Posterior cingulate gyrus (tissue), 11 donors: Measurements from ENCODE around the gene NUCKS1.
A peak's percentile ranks its signal among the peaks of the same experiment; 100 is the strongest.
"Not testable (repeated sequence)": the region's sequence is repeated elsewhere in the genome, so short reads cannot be mapped to it uniquely, and the experiment has no call there.

Experiments used
- DNase-seq, 10 donors: peaks; one replicate each; pipeline versions ENCODE4 v3.0.0 to v3.0.0-alpha.2; 2020 to 2021; ENCODE audit warnings: mixed read lengths in 3 of 10
- intact Hi-C: fragments of 100-400 bp; cut with DNase I; formaldehyde crosslinking; loops from one replicate; pipeline ENCODE4 v1.15.1; 2023

NUCKS1 gene

DNA sequence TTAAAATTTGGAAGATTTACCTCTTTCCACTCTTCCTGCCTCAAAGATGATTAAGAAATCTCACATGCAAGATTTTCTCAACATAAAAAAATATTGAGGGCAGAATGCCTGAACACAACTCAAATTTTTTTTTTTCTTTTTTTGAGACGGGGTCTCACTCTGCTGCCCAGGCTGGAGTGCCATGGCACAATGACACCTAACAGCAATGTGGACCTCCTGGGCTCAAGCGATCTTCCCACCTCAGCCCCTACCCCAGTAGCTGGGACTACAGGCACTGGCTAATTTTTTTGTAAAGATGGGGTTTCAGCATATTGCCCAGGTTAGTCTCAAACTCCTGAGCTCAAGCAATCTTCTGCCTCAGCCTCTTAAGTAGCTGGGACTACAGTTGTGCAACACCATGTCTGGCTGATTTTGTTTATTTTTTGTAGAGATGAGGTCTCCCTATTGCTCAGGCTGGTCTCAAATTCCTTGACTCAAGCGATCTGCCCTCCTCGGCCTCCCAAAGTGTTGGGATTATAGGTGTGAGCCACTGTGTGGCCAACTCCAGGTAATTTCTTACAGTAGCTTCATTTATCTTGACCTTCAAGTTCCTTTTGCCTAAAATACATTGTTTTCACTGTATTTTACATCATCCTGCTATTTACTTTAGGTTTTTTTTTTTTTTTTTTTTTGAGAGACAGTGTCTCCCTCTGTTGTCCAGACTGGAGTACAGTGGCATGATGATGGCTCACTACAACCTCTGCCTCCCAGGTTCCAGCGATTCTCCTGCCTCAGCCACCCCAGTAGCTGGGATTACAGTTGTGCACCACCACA, 10.4 kb downstream of the NUCKS1 start:
- no peak for DNase-seq
- intact Hi-C loops = no loop called here

DNA sequence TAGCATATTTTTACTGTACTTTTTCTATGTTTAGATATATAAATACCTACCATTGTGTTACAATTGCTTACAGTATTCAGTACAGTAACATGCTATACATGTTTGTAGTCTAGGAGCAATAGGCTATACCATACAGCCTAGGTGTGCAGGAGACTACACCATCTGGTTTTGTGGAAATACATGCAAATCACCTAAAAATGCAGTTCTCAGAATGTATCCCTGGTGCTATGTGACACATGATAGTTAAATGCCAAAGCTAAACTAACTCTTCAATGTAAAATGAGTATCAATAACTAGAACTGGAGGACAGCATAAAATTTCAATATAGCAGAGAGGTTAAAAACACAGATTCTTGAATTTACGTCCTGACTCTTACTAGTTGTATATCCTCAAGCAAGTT, 14.8 kb downstream of the NUCKS1 start:
- no peak for DNase-seq
- intact Hi-C loops = no loop called here

- DNase-seq = no peak
- intact Hi-C loops = no loop called here
Measured at GRCh38 chr1:205733438-205734175, 16.4 kb downstream of the NUCKS1 start.

- intact Hi-C loops = no loop called here
- no peak for DNase-seq
Measured at GRCh38 chr1:205729945-205730610, 19.9 kb downstream of the NUCKS1 start.

GRCh38 chr1:205726619-205727125, 23.3 kb downstream of the NUCKS1 start:
- DNase-seq = no peak
- intact Hi-C loops = loop anchor here (2.0 kb wide), 1 partner anchor 20 kb away; no protein-coding TSS in a partner anchor

DNA sequence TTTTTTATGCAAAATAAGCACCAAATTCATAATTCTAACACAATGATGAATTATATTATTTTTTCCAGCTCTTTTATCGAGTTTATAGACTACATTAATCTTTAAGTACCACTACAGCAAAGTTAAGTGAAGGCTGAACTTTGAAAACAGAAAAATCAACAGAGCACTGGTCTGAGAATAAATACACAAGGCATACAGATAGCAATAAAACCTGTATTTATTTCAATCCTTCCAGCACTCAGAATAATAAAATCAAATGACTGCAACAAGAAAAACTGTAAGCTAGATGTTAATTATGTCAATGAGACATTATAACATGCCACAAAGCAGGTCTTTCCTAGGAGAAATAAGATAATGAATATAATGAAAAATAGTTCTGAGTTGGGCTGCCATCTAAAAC, 24.5 kb downstream of the NUCKS1 start:
- intact Hi-C loops = no loop called here
- DNase-seq = no peak

DNA sequence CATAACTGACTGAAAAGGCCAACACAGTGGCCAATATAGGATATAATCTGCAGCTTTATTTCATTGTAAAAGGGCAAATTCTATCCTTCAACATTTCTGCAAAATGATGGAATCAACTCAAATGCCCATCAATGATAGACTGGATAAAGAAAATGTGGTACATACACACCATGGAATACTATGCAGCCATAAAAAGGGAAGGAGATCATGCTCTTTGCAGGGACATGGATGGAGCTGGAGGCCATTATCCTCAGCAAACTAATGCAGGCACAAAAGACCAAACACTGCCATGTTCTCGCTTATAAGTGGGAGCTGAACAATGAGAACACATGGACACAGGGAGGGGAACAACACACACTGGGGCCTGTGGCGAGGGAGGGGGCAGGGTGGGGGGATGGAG, 29.2 kb downstream of the NUCKS1 start:
- intact Hi-C loops, DNase-seq: not testable (repeated sequence)

- DNase-seq = no peak
- intact Hi-C loops = no loop called here
Measured at GRCh38 chr1:205719762-205720161, 30.2 kb downstream of the NUCKS1 start.

- no peak for DNase-seq
- intact Hi-C loops = no loop called here
Measured at GRCh38 chr1:205719015-205719414, 31.0 kb downstream of the NUCKS1 start.

DNA sequence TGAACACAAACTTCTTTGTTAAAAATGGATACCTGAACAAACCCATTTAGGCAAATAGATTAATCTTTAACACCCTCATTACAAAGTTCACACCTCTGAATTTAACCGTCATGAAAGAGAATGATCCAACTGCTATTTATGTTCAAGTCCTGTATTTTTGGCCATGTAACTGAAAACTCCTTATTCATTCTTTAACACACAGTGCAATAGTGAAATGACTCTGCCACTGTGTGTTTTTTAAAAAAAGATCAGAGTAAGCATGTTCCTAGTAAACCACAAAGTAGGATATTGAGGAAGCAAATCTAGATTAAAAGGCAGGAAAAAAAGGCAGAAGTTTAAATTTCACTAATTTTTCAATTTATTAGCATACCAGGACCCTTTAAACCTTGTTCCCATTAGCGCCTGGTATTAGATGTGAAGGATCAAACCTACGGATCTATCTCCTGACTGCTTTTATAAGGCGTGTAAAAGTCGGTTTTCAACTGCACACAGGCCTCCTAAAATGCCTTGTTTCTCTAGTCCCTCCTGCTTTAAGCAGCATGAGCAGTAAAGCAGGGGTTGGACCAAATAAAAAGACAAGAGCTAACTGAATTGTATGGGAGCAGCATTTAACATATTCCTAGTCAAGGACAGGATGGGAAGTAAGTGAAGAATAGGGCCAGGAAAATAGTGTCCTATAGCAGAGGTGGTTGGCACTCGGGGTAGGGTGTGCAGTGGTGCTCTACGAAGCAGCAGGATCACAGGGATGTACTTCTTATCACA, 33.4 kb downstream of the NUCKS1 start:
- no peak for DNase-seq
- intact Hi-C loops = no loop called here

DNA sequence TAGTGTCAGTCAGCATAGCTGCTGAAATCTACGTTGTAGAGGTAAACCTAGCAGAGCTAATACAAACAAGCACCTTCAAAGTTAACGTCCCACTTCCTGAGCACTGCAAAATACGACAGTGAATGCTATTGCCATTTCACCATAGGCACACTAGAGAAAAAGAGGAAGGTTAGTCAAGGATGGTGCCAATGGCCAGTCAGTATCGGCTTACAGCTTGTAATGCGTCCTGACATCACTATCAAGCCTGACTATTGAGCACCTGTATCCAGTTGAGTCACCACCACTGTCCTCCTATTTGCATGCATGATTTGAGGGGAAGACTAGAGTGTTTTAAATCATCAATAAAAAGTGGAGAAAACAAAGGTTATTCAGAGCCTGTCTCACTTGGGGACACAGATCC, 34.4 kb downstream of the NUCKS1 start:
- DNase-seq = no peak
- intact Hi-C loops = no loop called here

- intact Hi-C loops = loop anchor here (5.0 kb wide), 1 partner anchor 38 kb away; no protein-coding TSS in a partner anchor
- DNase-seq = no peak
Measured at GRCh38 chr1:205714906-205715246, 35.1 kb downstream of the NUCKS1 start.

DNA sequence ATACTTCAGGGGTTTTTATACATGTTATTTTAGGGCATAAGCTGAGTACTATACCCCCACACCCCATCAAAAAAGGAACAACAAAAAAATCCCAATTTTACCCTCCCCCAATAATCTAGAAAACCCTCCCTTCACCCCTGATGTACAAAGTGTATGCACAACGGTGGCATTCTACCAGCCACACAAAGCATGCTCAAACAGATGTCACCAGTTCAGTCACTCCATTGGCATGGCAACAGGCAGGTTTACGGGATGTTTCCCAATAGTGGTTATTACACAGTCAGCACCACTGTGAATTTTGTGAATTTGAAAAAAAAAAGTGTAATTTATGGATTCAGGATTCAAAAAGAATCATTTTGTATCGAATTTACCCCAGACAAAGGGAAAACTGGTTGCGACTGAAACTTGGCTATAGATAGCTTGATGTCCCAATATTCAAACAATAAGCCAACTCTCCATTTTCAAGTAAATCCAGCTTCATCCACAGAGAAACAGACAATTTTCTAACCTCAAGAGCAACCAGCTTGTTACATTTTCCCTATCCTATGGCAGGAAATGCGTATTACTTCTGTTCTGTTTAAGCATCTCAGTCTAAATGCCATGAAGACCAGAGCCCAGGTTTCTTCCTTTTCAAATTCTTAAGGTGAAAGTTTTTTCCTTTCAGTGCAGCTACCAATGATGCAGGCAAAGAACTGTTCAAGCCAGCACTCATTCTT, 35.6 kb downstream of the NUCKS1 start:
- no peak for DNase-seq
- intact Hi-C loops = loop anchor here (5.0 kb wide), 1 partner anchor 37 kb away; no protein-coding TSS in a partner anchor

- intact Hi-C loops = loop anchor here (1.0 to 5.0 kb wide), 3 partner anchors 34 to 121 kb away; no protein-coding TSS in a partner anchor
- peak in 5 of 10 donors; percentile 19 to 74 (median 44) for DNase-seq
Measured at GRCh38 chr1:205711105-205712048, 38.6 kb downstream of the NUCKS1 start.

DNA sequence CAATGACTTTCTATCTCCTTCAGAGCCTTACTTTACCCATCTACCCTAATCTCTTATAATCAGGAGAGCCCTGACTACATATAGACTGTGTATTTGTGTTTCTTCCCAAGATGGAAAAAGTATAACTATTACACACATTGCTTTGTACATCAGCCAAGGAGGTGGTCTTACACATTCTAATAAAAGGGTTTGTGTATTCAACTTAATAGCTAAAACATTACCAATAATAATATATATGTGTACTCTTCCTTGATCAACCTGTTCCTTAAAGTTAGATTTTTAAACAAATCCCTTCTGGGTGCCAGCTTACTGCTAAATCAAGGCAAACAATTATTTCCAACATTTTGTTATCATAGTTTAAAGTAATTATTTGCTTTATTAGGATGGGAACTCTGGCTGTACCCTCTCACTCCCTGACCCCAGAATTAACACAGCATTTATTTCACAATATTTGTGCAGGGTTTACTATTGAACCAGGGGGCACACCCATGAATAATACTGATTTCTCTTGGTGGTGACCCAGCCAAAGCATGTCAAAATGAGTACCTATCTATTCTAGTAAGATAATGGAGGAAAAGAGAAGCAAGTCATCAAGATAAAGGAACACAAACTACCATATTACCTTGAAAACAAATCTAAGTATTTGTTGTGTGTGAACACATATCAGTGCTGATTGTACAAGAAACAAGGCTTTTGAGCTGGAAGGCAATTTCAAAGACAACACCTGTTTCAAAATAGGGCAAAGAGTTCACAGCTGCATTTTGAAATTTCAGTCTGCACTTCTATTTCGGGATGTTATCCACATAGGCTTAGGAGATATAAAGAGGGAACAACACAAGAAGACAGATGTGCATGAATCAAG, 39.5 kb downstream of the NUCKS1 start:
- intact Hi-C loops = loop anchor here (1.0 to 5.0 kb wide), 3 partner anchors 33 to 120 kb away; no protein-coding TSS in a partner anchor
- no peak for DNase-seq

GRCh38 chr1:205709640-205710039, 40.3 kb downstream of the NUCKS1 start:
- intact Hi-C loops = loop anchor here (2.0 to 5.0 kb wide), 2 partner anchors 32 to 119 kb away; no protein-coding TSS in a partner anchor
- DNase-seq = no peak

DNA sequence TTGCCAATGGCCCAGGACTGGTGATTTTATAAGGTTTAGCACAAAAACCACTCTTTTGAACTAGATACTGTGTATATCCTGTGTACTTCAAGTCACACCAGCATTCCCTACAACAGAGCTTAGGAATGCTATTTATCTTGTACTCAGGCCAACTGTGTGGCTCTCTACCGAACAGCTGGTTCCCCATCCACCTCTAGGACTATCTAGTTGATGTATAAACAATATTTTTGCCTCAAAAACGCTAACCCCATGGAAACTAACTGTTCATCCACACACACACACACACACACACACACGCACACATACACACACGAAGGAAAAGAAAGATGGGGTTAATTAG, 41.0 kb downstream of the NUCKS1 start:
- no peak for DNase-seq
- intact Hi-C loops = no loop called here
